ENCODE data around the gene KASH5.

KASH5 gene

DNA sequence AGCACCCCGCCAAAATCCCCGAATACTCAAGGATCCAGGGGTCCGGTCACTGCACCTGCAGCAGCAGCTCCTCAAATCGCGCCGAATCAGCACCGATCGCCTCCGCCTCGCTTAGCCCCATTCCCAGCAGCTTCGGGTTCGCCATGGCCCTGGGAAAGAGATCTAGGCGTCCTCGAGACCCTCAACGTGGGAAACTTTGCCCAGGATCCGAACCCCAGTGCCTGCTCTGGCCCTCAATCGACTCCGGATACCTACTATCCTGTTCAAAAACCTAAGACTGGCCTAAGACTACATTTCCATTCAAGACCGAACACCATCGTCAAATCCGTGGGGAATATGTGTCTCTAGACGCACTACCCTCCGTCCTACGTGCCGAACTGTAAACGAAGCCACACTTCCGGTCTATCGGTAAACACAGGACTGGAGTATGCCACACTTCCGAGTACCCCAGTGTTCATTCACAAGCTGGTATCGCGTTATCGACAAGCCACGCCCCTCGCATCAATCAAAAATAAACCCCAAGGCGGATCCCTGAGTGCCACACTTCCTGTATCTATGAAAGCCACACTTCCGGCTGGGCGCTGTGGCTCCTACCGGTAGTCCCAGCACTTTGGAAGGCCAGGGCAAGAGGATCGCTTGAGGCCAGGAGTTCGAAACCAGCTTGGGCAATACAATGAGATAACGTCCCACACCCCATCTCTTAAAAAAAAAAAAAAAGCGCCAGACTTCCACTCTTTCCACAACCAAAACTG, 63.6 kb downstream of the KASH5 start, which contains the start of gene PIH1D1:
Gene PIH1D1, minus strand, starts transcription at position 385 of the 752 bp plus-strand sequence. Its CDS starts 240 bp downstream, at position 145.
- peak within 1 kb of the TSS; percentile 87 for H3K9ac ChIP-seq (ENCODE audit: low read length)
- no peaks in the 10 kb centered on the region for H4K20me1 ChIP-seq (ENCODE audit: insufficient read depth, low read length)
- no peaks in the 10 kb centered on the region for H3K36me3 ChIP-seq (replicated peaks; ENCODE audit: insufficient read depth, low read length)
- no peaks in the 10 kb centered on the region for H3K27me3 ChIP-seq (replicated peaks; ENCODE audit: insufficient read depth, low read length)
- peaks cover 19% of the 10 kb centered on the region for H3F3A ChIP-seq (ENCODE audit: insufficient read depth, low read length)
- peak within 1 kb of the TSS; percentile 75; the same call in 1 of the 2 replicates for H3K27ac ChIP-seq (ENCODE audit: low read length)
- peak; percentile 100 for DNase-seq
- TF ChIP-seq EZH2phosphoT487 (IDR thresholded peaks at IDR 0.05; ENCODE audit: low read length) (no peak), EZH2 (optimal IDR thresholded peaks at IDR 0.05; ENCODE audit: low read depth, low read length) (no peak)
- TF ChIP-seq, protein P1, sequence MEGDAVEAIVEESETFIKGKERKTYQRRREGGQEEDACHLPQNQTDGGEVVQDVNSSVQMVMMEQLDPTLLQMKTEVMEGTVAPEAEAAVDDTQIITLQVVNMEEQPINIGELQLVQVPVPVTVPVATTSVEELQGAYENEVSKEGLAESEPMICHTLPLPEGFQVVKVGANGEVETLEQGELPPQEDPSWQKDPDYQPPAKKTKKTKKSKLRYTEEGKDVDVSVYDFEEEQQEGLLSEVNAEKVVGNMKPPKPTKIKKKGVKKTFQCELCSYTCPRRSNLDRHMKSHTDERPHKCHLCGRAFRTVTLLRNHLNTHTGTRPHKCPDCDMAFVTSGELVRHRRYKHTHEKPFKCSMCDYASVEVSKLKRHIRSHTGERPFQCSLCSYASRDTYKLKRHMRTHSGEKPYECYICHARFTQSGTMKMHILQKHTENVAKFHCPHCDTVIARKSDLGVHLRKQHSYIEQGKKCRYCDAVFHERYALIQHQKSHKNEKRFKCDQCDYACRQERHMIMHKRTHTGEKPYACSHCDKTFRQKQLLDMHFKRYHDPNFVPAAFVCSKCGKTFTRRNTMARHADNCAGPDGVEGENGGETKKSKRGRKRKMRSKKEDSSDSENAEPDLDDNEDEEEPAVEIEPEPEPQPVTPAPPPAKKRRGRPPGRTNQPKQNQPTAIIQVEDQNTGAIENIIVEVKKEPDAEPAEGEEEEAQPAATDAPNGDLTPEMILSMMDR (IDR thresholded peaks at IDR 0.05; ENCODE audit: low read length), result no peak
- H2AFZ ChIP-seq (ENCODE audit: low read length), result peak within 1 kb of the TSS; percentile 55; the same call in 1 of the 2 replicates
- peaks cover 12% of the 10 kb centered on the region; the same call in 1 of the 2 replicates for H3K4me1 ChIP-seq (ENCODE audit: low read length)
- H3K9me2 ChIP-seq (replicated peaks; ENCODE audit: insufficient read depth, low read length), result no peaks in the 10 kb centered on the region
- peak within 1 kb of the TSS; percentile 80 for H3K4me2 ChIP-seq (ENCODE audit: low read depth, low read length)
- H3K79me2 ChIP-seq (ENCODE audit: low read length), result peaks cover 37% of the 10 kb centered on the region
- peak within 1 kb of the TSS; percentile 84 for H3K4me3 ChIP-seq (ENCODE audit: low read length)
- H3K9me3 ChIP-seq (replicated peaks; ENCODE audit: insufficient read depth, low read length), result no peaks in the 10 kb centered on the region

DNA sequence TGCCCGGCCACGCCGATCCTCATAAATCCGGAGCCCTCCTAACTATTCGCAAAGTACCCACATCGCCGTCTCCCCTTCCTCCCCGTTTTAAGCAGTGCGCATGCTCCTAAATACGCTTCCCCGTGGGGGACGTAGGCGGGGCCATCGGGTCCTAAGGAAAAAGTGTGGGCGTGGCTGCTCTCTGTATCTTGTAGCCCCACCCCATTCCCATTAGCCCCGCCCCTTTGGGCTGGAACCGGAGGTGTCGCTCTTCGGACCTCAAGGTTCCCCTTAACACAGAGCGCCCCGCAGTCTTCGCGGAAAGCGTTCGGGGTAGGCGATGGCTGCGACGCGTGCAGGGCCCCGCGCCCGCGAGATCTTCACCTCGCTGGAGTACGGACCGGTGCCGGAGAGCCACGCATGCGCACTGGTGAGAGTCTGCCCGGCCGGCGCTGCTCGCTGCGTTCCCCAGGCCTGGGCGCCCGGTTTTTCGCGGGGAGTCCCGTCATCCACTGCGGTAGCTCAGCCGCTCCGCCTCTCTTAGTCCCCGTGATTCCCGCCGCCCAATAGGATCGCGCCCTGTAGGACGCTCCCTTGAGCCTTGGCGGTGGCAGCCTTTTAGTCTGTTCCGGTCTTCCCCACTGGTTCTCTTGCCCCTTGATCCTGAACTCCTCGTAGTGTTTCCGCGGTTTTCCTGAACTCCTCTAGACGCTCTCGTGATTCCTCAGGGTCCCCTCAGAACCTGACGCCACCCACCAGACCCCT, 65.1 kb downstream of the KASH5 start, which contains the start of gene ALDH16A1:
Gene ALDH16A1, plus strand, starts transcription at position 213 of the 744 bp plus-strand sequence. Its CDS starts 107 bp downstream, at position 320.
- Histone ChIP-seq H3K79me2 (ENCODE audit: low read length) (peaks cover 37% of the 10 kb centered on the region), H3K9ac (ENCODE audit: low read length) (peak within 1 kb of the TSS; percentile 87)

DNA sequence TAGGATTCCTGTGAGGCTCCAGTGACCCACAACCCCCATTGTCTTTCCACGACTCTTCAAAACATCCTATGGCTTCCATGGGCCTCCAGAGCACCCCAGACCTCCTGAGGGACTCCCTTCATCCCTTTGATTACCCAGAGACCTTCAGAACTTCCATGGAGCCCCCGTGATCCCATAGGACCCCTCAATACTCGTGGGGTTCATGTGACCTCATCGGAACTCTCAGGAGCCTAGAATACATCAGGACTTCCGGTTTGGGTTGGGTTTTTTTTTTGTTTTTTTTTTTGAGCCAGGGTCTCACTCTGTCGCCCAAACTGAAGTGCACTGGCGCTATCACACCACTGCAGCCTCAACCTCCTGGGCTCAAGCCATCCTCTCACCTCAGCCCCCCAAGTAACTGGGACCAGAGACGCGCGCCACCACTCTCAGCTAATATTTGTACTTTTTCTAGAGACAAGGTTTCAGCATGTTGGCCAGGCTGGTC, 65.8 kb downstream of the KASH5 start:
- peak overlapping the region; percentile 87 for H3K9ac ChIP-seq (ENCODE audit: low read length)
- peak overlapping the region; percentile 75 for H3K27ac ChIP-seq (ENCODE audit: low read length)
- H3K9me2 ChIP-seq (replicated peaks; ENCODE audit: insufficient read depth, low read length), result no peaks in the 10 kb centered on the region
- H3K36me3 ChIP-seq (replicated peaks; ENCODE audit: insufficient read depth, low read length), result no peaks in the 10 kb centered on the region
- peaks cover 23% of the 10 kb centered on the region for H3K4me1 ChIP-seq (ENCODE audit: low read length)
- H3K4me3 ChIP-seq (ENCODE audit: low read length), result peak overlapping the region; percentile 70
- peaks cover 40% of the 10 kb centered on the region for H3K79me2 ChIP-seq (ENCODE audit: low read length)
- no peaks in the 10 kb centered on the region for H3K9me3 ChIP-seq (replicated peaks; ENCODE audit: insufficient read depth, low read length)
- no peak overlapping the region for H2AFZ ChIP-seq (ENCODE audit: low read length)
- DNase-seq, result peak; percentile 25
- no peaks in the 10 kb centered on the region for H3K27me3 ChIP-seq (replicated peaks; ENCODE audit: insufficient read depth, low read length)
- peaks cover 22% of the 10 kb centered on the region for H3F3A ChIP-seq (ENCODE audit: insufficient read depth, low read length)
- TF ChIP-seq, protein P1 (IDR thresholded peaks at IDR 0.05; ENCODE audit: low read length), result no peak
- TF ChIP-seq EZH2 (optimal IDR thresholded peaks at IDR 0.05; ENCODE audit: low read depth, low read length) (no peak), EZH2phosphoT487 (IDR thresholded peaks at IDR 0.05; ENCODE audit: low read length) (no peak)
- no peaks in the 10 kb centered on the region for H4K20me1 ChIP-seq (ENCODE audit: insufficient read depth, low read length)
- peak overlapping the region; percentile 59 for H3K4me2 ChIP-seq (ENCODE audit: low read depth, low read length)

More for the DNA sequence above, 65.1 kb downstream of the KASH5 start, which contains the start of gene ALDH16A1:
- H2AFZ ChIP-seq (ENCODE audit: low read length), result peak within 1 kb of the TSS; percentile 55
- TF ChIP-seq EZH2phosphoT487 (IDR thresholded peaks at IDR 0.05; ENCODE audit: low read length) (no peak), EZH2 (optimal IDR thresholded peaks at IDR 0.05; ENCODE audit: low read depth, low read length) (no peak)
- TF ChIP-seq, protein P1 (IDR thresholded peaks at IDR 0.05; ENCODE audit: low read length), result no peak
- H3K4me3 ChIP-seq (ENCODE audit: low read length), result peak within 1 kb of the TSS; percentile 70
- H3K9me2 ChIP-seq (replicated peaks; ENCODE audit: insufficient read depth, low read length), result no peaks in the 10 kb centered on the region
- peak; percentile 98 for DNase-seq
- peaks cover 17% of the 10 kb centered on the region for H3K4me1 ChIP-seq (ENCODE audit: low read length)
- H3K9me3 ChIP-seq (replicated peaks; ENCODE audit: insufficient read depth, low read length), result no peaks in the 10 kb centered on the region
- H3K4me2 ChIP-seq (ENCODE audit: low read depth, low read length), result peak within 1 kb of the TSS; percentile 59
- H3F3A ChIP-seq (ENCODE audit: insufficient read depth, low read length), result peaks cover 16% of the 10 kb centered on the region
- no peaks in the 10 kb centered on the region for H3K36me3 ChIP-seq (replicated peaks; ENCODE audit: insufficient read depth, low read length)
- H3K27ac ChIP-seq (ENCODE audit: low read length), result peak within 1 kb of the TSS; percentile 75
- no peaks in the 10 kb centered on the region for H3K27me3 ChIP-seq (replicated peaks; ENCODE audit: insufficient read depth, low read length)
- H4K20me1 ChIP-seq (ENCODE audit: insufficient read depth, low read length), result no peaks in the 10 kb centered on the region

All from MM.1S (cell line).